ENCODE data around the gene BEGAIN.

Gene BEGAIN

GRCh38 chr14:100567009-100567876, 20.0 kb downstream of the BEGAIN start:
- DNase-seq = no peak

GRCh38 chr14:100566586-100566985, 20.6 kb downstream of the BEGAIN start:
- no peak for DNase-seq

- DNase-seq = no peak
Observed at GRCh38 chr14:100566119-100566518, 21.1 kb downstream of the BEGAIN start.

- DNase-seq = no peak
Observed at GRCh38 chr14:100565650-100566049, 21.6 kb downstream of the BEGAIN start.

- DNase-seq = no peak
Observed at GRCh38 chr14:100564512-100564911, 22.7 kb downstream of the BEGAIN start.

- no peak for DNase-seq
Observed at GRCh38 chr14:100562751-100563150, 24.5 kb downstream of the BEGAIN start.

- DNase-seq = no peak
Observed at GRCh38 chr14:100561005-100561404, 26.2 kb downstream of the BEGAIN start.

- no peak for DNase-seq
Observed at GRCh38 chr14:100560471-100560870, 26.7 kb downstream of the BEGAIN start.

- no peak for DNase-seq
Observed at GRCh38 chr14:100559455-100559854, 27.8 kb downstream of the BEGAIN start.

GRCh38 chr14:100558966-100559365, 28.3 kb downstream of the BEGAIN start:
- DNase-seq = no peak

GRCh38 chr14:100558226-100558625, 29.0 kb downstream of the BEGAIN start:
- DNase-seq = no peak

GRCh38 chr14:100557658-100558057, 29.6 kb downstream of the BEGAIN start:
- DNase-seq = no peak

GRCh38 chr14:100556936-100557505, 30.2 kb downstream of the BEGAIN start:
- no peak for DNase-seq

- no peak for DNase-seq
Observed at GRCh38 chr14:100556140-100556475, 31.1 kb downstream of the BEGAIN start.

- DNase-seq = no peak
Observed at GRCh38 chr14:100555436-100556139, 31.6 kb downstream of the BEGAIN start.

- no peak for DNase-seq
Observed at GRCh38 chr14:100554696-100555320, 32.4 kb downstream of the BEGAIN start.

- DNase-seq = no peak
Observed at GRCh38 chr14:100554082-100554677, 33.0 kb downstream of the BEGAIN start.

- no peak for DNase-seq
Observed at GRCh38 chr14:100553471-100553870, 33.7 kb downstream of the BEGAIN start.

- DNase-seq = no peak
Observed at GRCh38 chr14:100552524-100553125, 34.6 kb downstream of the BEGAIN start.

GRCh38 chr14:100551056-100551455, 36.2 kb downstream of the BEGAIN start:
- no peak for DNase-seq

- no peak for DNase-seq
Observed at GRCh38 chr14:100549834-100550625, 37.2 kb downstream of the BEGAIN start.

- DNase-seq = no peak
Observed at GRCh38 chr14:100548939-100549338, 38.3 kb downstream of the BEGAIN start.
